Heart right ventricle (tissue), 16 donors: ENCODE measurements around the gene GNG13. TPM values are rescaled to one million over a fixed set of nuclear protein-coding genes. Genes with fewer than 3 reads are reported as not detected.

Experiments used
- ATAC-seq, 8 donors: fragments of 200-7000 bp; cut with Tn5 transposase; one replicate each; pipeline ENCODE4 v1.9.1; 2020; ENCODE audit warnings: mild to moderate bottlenecking in 8 of 8, moderate library complexity in 8 of 8, moderate number of reproducible peaks in 1 of 8
- DNase-seq, 2 donors: peaks; one replicate each; pipeline ENCODE4 v3.0.0-alpha.2; 2020
- H3K27ac ChIP-seq, 10 donors: fragments of 200-600 bp; sonication (generic) in 2 of 10; one replicate each; pipeline versions ENCODE4 v1.5.0 to v1.8.0; 2020 to 2022; ENCODE audit warnings: mild to moderate bottlenecking in 3 of 10
- H3K27me3 ChIP-seq, 7 donors: fragments of 200-600 bp; one replicate each; pipeline ENCODE4 v1.8.0; 2021 to 2022; ENCODE audit warnings: mild to moderate bottlenecking in 2 of 7
- H3K36me3 ChIP-seq, 9 donors: fragments of 200-600 bp; sonication (generic) in 1 of 9; one replicate each; pipeline versions ENCODE4 v1.5.0 to v1.8.0; 2020 to 2022; ENCODE audit warnings: mild to moderate bottlenecking in 2 of 9
- H3K4me1 ChIP-seq, 9 donors: fragments of 200-600 bp; sonication (generic) in 1 of 9; one replicate each; pipeline versions ENCODE4 v1.5.0 to v1.8.0; 2020 to 2022; ENCODE audit warnings: mild to moderate bottlenecking in 4 of 9
- H3K4me3 ChIP-seq, 10 donors: fragments of 200-600 bp; sonication (generic) in 2 of 10; one replicate each; pipeline versions ENCODE4 v1.5.0 to v1.8.0; 2020 to 2022; ENCODE audit warnings: mild to moderate bottlenecking in 7 of 10, moderate library complexity in 2 of 10
- H3K9me3 ChIP-seq, 11 donors: fragments of 200-600 bp in 10 of 11; sonication (generic) in 2 of 11; one replicate each; pipeline versions ENCODE4 v1.5.0 to v1.8.0; 2013 to 2022; ENCODE audit warnings: mild to moderate bottlenecking in 2 of 11, control low read depth in 1 of 11, moderate library complexity in 1 of 11
- WGBS, 2 donors: extraction: QIAGEN DNeasy Blood & Tissue Kit; methylation state at CpG; one replicate each; pipeline ENCODE4 v1.1.7; 2013; ENCODE audit warnings: inconsistent platforms in 1 of 2; 5-methylcytosine and 5-hydroxymethylcytosine counted together
- intact Hi-C, 10 donors: fragments of 100-400 bp; cut with DNase I; formaldehyde crosslinking; loops; one replicate each; pipeline versions ENCODE4 v1.11.1 to v1.14.2; 2022
- polyA plus RNA-seq, 2 donors: library from polyadenylated mRNA; stranded (reverse); fragments of 200-250 nt; gene quantifications; one replicate each; pipeline ENCODE4 v1.2.3, GENCODE V29; 2013
- total RNA-seq, 10 donors: library from RNA; stranded (reverse); fragmentation: NEBNext Ultra II Directional in 3 of 10; extraction: Animal tissue kit (Norgen Biotek cat#: 25700) in 3 of 10; gene quantifications; one replicate each; pipeline versions ENCODE4 v1.2.1 to v1.2.4, GENCODE V29; 2021 to 2023
- TF ChIP-seq, protein P1 (sequence below), 9 donors: fragments of 200-600 bp; sonication (generic) in 2 of 9; IDR thresholded peaks; one replicate each; pipeline versions ENCODE4 v1.5.0 to v1.8.0; 2021 to 2022; ENCODE audit warnings: antibody characterized with exemption in 9 of 9, mild to moderate bottlenecking in 5 of 9, moderate library complexity in 1 of 9
- donor health status: Arrhythmogenic right ventricular cardiomyopathy.
- donor health status: ischemic (EF 13 %, LVEDD 7.1; RV severe dilation, severe dysfunction).
- donor health status: healthy with polysubstance abuse.
- donor health status: DM: no; HTN: yes; CAD: no.
- donor health status: DM: no; HTN: no; CAD: no.
- donor health status: ischemic (EF 25% LVEDD 6.9; RV normal size, moderate dysfunction).
- donor health status: ischemic (EF 25% LVEDD 5.7; RV mildly dilated, moderate dysfunction).
- donor health status: healthy.
- donor health status: DM: yes; HTN: yes; CAD: no.
- donor health status: Ischemic cardiomyopathy.
- donor health status: ischemic (EF 35%, LVEDD 5.7; RV mildly dilated, moderate dysfunction).
- donor health status: nonischemic (EF 11% LVEDD 7.7; RV severe dilation, severe dysfunction).
- donor health status: DM: yes; HTN: yes; CAD: no.
- donor health status: PGD.
- donor health status: ischemic (EF 29% LVEDD 5.4; RV normal size, mild dysfunction).
- donor health status: nonischemic (EF 23%, LVEDD 6.1; RV moderate dilation, normal function).

Gene GNG13
- total and polyA plus RNA-seq, 12 donors, result not detected

DNA sequence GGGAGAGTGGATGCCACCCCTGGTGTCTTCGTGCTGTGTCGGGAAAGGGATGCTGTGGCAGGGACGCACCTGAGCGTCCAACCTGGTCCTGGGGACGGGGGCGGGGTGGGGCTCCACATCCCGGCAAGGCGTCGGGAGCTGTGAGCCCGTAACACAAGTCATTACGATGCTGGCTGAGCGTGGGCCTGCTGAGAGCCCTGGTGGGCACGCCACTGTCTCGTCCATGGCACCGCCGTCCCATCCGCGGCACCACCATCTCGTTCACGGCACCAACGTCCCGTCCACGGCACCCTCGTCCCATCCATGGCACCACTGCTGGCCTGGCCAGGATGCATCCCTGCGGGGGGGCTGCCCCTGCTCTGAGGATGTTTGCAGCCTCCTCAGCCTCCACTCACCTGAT, 24.1 kb upstream of the GNG13 start:
- H3K4me1 ChIP-seq, result no peaks in the 10 kb centered on the region
- no peak for ATAC-seq
- no peak overlapping the region for H3K27ac ChIP-seq
- no peaks in the 10 kb centered on the region for H3K36me3 ChIP-seq
- no peaks in the 10 kb centered on the region for H3K9me3 ChIP-seq
- H3K27me3 ChIP-seq, result peaks cover 4 to 70% (median 35%) of the 10 kb centered on the region in 7 donors
- intact Hi-C loops, result no loop called here
- WGBS, 2 donors, result 87 to 89% methylated on average over 25 of the region's 25 CpGs
- DNase-seq, result no peak
- no peak overlapping the region for H3K4me3 ChIP-seq
- TF ChIP-seq, protein P1, sequence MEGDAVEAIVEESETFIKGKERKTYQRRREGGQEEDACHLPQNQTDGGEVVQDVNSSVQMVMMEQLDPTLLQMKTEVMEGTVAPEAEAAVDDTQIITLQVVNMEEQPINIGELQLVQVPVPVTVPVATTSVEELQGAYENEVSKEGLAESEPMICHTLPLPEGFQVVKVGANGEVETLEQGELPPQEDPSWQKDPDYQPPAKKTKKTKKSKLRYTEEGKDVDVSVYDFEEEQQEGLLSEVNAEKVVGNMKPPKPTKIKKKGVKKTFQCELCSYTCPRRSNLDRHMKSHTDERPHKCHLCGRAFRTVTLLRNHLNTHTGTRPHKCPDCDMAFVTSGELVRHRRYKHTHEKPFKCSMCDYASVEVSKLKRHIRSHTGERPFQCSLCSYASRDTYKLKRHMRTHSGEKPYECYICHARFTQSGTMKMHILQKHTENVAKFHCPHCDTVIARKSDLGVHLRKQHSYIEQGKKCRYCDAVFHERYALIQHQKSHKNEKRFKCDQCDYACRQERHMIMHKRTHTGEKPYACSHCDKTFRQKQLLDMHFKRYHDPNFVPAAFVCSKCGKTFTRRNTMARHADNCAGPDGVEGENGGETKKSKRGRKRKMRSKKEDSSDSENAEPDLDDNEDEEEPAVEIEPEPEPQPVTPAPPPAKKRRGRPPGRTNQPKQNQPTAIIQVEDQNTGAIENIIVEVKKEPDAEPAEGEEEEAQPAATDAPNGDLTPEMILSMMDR (IDR thresholded peaks at IDR 0.05), result no peak

DNA sequence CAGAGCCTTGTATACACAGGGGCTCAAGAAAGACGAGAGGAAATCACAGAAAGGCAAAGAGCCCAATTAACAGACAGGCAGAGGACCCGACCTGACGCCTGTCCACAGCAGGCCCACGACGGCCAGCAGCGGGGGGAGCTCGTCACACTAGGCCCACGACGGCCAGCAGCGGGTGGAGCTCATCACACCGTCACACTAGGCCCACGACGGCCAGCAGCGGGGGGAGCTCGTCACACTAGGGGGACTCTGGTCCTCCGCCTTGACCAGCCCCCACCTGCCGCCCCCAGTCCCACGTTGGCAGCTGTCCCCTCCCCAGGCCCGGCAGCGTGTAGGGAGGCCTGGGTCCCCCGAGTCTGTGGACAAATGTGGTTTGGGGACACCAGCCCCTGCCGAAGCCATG, 23.7 kb upstream of the GNG13 start:
- H3K27me3 ChIP-seq, result peaks cover 4 to 74% (median 38%) of the 10 kb centered on the region in 7 donors
- ATAC-seq (no peak), DNase-seq (no peak)
- H3K36me3 ChIP-seq, result no peaks in the 10 kb centered on the region
- 81 to 84% methylated on average over 22 of the region's 22 CpGs for WGBS, 2 donors
- intact Hi-C loops, result no loop called here
- H3K27ac ChIP-seq, result no peak overlapping the region
- H3K4me3 ChIP-seq, result no peak overlapping the region
- no peaks in the 10 kb centered on the region for H3K4me1 ChIP-seq
- no peaks in the 10 kb centered on the region for H3K9me3 ChIP-seq
- TF ChIP-seq, protein P1 (IDR thresholded peaks at IDR 0.05), result no peak

DNA sequence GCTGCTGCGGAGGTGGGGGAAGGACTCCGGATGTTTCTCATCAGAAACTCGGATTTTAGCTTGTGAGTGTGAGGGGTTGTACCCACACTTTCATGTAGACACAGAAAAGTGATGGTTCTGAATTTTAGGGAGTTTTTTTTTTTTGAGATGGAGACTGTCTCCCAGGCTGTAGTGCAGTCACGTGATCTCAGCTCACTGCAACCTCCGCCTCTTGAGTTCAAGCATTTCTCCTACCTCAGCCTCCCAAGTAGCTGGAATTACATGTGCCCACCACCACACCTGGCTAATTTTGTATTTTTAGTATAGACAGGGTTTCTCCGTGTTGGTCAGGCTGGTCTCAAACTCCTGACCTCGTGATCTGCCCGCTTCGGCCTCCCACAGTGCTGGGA, 22.4 kb upstream of the GNG13 start:
- intact Hi-C loops, result no loop called here
- TF ChIP-seq, protein P1 (IDR thresholded peaks at IDR 0.05), result no peak
- H3K4me3 ChIP-seq, result no peak overlapping the region
- H3K27me3 ChIP-seq, result peaks cover 4 to 79% (median 50%) of the 10 kb centered on the region in 7 donors
- ATAC-seq (no peak), DNase-seq (no peak)
- WGBS, 2 donors, result 85 to 87% methylated on average over 9 of the region's 9 CpGs
- H3K27ac ChIP-seq, result no peak overlapping the region
- no peaks in the 10 kb centered on the region for H3K4me1 ChIP-seq
- H3K9me3 ChIP-seq, result no peaks in the 10 kb centered on the region
- no peaks in the 10 kb centered on the region for H3K36me3 ChIP-seq

DNA sequence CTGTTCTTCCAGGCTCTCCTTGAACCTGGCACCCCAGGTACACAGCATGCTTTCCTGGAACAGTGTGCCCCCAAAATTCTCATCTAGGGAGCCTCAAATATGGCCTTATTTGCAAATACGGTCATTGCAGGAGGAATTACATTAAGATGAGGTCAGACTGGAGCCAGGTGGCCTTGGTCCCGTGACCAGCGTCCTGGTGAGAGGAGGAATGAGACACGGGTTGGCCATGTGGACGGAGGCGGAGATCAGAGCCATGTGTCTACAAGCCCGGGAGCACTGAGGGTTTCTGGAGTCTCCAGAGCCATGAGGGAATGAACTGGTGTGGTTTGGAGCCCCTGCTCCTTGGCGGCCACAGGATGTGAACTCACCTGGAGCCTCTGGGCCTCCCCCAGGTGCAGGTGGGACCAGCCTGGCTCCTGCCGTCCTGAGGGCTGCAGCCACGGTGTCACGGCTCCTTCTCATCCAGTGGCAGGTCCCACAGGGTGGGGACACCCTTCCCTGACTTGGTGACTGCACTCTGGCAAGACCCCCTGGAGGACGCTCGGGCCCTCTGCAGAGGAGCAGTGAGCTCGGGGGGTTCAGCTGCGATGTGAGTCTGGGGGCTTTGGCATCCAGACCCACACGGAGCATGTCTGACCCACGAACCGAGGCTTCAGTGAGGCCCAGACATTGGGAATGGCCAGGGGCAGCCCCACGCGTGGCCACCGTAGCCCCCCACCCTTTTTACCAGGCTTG, 21.8 kb upstream of the GNG13 start:
- TF ChIP-seq, protein P1 (IDR thresholded peaks at IDR 0.05), result no peak
- H3K9me3 ChIP-seq, result no peaks in the 10 kb centered on the region
- H3K27ac ChIP-seq, result no peak overlapping the region
- no peak for DNase-seq
- H3K4me3 ChIP-seq, result no peak overlapping the region
- H3K36me3 ChIP-seq, result no peaks in the 10 kb centered on the region
- ATAC-seq, result no peak
- WGBS, 2 donors, result 85 to 87% methylated on average over 21 of the region's 21 CpGs
- H3K27me3 ChIP-seq, result peaks cover 4 to 79% (median 56%) of the 10 kb centered on the region in 7 donors
- no peaks in the 10 kb centered on the region for H3K4me1 ChIP-seq
- intact Hi-C loops, result no loop called here
